GM19239 (cell line): ENCODE measurements around the gene KRT7.
"Not testable (repeated sequence)": the region's sequence is repeated elsewhere in the genome, so short reads cannot be mapped to it uniquely, and the experiment has no call there.

Experiments
- DNase-seq: peaks from one replicate; pipeline ENCODE4 v3.0.0; 2011; ENCODE audit warnings: low spot score; ENCODE audit not compliant: insufficient read length
- FAIRE-seq: peaks from 2 replicates; lab custom pipeline; 2011; peaks lifted over from hg19 to GRCh38; lab: Jason Lieb, UNC

Gene KRT7

DNA sequence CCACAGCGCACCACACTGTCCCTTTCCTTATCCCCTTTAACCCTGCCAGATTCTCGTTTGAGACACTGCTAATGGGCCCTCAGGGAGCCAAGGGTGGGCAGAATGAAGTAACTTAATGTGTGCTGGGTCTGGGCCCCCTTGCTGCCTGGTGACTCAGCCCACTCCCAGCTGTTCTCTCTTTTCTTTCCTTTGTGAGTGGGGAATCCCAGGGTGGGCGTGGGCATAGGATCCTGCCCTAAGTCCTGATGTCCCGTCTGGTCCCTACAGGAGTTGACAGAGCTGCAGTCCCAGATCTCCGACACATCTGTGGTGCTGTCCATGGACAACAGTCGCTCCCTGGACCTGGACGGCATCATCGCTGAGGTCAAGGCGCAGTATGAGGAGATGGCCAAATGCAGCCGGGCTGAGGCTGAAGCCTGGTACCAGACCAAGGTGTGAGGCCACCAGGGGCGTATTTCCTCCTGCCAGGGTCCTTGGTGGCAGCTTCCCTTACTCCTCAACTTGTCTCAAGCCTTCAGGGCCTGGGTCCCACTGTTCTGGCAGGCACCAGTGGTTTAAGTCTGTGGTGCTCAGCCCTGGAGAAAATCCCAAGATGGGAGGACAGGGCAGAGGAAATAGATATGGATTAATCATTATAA lies 8.3 kb downstream of the KRT7 start:
- DNase-seq, result no peak
- no peak for FAIRE-seq

DNA sequence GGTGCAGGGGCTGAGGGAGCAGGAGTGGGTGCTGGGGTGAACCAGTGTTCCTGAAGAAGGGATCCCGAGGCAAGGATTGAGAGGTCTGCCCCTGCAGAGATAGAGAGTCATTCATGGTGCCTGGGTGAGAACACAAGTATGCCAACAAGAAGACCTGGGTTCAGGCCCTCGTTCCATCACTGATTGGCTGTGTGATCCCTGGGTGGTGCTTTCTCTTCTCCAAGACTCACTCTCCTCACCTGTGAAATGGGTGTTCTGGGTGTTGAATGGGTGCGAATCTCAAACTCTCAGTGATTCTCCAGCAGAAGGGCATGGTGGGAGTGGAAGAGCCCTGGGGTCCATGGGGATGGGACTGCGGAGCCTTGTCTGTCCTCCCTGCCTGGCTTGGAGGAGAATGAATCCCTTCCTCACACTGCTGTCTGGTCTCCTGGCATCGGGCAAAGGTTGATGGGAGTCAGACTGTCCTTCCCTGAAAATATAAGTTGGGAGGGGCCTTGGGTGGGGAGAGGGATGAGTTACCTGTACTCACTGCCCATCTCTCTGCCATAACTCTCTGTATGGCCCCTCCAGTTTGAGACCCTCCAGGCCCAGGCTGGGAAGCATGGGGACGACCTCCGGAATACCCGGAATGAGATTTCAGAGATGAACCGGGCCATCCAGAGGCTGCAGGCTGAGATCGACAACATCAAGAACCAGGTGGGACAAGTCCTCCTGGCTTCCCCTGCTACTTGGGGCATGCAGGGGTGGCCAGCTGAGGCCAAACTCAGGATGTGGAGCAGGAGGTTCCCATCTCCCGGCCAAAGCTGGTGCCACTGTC lies 9.6 kb downstream of the KRT7 start:
- FAIRE-seq, result no peak
- no peak for DNase-seq

DNA sequence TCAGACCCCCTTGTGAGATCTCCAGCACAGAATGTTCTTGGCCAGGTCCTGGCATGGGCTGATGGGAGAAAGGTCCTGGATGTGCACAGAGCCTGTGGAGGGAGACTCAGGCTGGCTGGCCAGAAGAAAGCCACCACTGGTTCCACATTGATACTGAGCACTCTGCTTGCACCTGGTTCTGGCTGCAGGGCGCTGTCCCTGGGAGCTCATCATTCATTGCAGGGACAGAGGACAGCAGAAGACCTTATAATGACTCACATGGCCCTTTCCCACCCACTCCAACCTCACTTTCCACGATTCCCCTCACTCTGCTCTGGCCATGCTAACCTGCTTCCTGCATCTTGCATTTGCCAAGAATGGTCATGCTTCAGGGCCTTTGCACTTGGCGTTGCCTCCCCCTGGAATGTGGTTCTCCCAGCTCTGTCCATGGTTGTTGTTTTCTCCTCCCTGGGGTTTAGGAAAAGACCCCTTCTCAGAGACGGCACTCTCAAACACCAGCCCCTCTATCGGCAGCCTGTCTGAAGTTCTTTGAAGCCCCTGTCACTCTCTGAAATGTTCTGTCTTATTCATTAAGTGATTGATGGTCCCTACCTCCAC lies 10.3 kb downstream of the KRT7 start:
- no peak for FAIRE-seq

DNA sequence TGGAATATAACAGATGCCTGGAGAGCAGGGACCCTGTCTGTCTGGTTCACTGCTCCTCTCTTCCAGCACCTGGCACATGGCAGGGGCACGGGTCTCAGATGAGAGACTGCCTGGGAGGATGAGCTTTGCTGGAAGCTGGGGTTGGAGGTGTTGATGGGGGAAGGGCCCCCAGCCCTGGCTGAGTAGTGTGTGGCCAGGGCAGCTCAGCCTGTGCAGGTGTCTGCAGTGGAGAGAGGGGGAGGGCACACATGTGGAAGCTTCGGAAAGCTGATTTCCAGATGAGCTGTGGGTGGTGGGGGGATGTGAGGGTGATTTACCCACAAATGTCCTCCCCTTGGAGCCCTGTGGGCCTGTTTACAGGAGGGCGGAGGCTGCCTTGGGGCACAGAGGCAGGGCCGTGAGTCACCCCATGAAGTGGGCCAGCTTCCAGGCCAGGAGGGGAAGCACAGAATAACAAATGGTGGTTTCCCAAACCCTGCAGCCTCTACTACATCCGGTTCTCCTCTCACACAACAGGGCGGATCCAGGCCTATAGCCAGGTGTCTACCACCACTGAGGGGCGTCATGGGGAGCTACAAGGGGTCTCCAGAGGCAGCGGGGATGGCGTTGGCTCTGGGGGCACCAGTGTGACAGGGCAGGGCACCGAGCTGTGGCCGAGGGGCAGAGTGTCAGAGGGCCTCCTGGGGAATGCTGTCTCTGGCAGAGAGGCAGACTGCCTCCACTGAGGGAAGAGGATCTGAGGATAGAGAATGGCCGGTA lies 11.0 kb downstream of the KRT7 start:
- DNase-seq, result peak; percentile 80
- FAIRE-seq, result peak; percentile 90

More for the DNA sequence above, 10.3 kb downstream of the KRT7 start:
- no peak for DNase-seq

DNA sequence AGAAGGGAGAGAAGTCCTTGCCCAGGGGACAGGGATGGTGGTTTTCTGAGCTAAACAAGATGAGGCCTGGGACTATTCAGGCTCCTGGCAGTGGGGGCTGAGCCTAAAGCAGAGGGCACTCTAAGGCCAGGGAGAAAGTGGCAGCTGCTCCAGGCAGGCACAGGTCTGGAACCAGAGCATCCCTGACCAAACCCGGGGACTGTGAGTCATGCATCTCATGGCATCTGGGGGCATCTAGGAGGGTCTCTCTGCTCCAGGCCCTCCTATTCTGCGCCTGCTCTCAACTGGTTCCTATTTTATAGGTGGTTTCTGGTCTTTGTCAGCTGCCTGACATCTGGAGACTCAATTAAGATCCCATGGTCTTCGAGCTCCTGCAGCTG lies 11.6 kb downstream of the KRT7 start:
- FAIRE-seq (no peak), DNase-seq (no peak)

DNA sequence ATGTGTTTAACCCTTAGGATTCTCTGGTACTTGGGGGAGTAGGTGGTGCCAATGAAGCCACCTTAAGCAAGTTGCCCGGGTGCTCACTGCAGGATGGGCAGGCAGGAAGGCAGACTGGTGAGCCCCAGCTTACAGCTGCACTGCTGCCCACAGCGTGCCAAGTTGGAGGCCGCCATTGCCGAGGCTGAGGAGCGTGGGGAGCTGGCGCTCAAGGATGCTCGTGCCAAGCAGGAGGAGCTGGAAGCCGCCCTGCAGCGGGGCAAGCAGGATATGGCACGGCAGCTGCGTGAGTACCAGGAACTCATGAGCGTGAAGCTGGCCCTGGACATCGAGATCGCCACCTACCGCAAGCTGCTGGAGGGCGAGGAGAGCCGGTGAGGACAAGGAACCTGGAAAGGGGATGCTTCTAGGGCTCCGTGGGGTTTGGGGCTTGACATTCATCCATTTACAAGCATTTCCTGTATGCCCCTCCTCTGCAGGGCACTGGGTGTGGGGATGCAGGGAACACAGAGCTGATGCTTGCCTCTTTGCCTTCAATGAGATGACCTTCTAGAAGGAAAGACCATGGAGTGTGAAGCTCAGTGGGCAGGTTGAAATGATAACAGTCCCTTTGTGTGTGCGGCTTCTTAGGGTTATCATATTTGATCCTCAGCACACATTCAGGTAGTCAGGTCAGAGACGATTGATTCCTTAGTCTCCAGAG lies 12.4 kb downstream of the KRT7 start:
- DNase-seq (no peak), FAIRE-seq (no peak)

DNA sequence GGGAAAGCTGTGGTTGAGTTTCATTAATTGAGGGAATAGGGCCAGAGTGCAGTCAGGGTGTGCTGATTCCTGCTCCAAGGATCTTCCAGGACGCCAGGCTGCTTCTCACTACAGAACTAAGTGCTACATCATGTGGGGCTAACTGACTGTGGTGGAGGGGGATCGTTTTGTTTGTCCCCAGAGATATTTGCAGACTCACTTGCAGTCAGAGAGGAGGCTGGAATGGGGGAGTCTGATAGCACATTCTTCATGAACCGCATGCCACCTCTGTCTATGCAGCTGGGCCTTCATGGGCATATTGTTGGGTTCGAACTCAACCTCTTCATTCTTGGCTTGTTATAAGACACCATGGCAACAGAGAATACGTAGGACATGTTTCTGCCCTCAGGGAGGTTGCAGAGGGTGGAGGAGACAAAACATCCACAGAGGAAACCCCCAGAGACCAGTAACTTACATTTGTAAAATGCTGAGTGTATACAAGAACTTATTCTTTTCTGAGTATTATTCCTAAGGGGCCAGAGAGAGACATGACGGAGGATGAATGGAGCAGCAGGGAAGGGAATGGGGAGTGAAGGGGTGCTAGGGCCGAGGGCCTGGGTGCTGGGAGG lies 13.0 kb downstream of the KRT7 start:
- DNase-seq (no peak), FAIRE-seq (no peak)

DNA sequence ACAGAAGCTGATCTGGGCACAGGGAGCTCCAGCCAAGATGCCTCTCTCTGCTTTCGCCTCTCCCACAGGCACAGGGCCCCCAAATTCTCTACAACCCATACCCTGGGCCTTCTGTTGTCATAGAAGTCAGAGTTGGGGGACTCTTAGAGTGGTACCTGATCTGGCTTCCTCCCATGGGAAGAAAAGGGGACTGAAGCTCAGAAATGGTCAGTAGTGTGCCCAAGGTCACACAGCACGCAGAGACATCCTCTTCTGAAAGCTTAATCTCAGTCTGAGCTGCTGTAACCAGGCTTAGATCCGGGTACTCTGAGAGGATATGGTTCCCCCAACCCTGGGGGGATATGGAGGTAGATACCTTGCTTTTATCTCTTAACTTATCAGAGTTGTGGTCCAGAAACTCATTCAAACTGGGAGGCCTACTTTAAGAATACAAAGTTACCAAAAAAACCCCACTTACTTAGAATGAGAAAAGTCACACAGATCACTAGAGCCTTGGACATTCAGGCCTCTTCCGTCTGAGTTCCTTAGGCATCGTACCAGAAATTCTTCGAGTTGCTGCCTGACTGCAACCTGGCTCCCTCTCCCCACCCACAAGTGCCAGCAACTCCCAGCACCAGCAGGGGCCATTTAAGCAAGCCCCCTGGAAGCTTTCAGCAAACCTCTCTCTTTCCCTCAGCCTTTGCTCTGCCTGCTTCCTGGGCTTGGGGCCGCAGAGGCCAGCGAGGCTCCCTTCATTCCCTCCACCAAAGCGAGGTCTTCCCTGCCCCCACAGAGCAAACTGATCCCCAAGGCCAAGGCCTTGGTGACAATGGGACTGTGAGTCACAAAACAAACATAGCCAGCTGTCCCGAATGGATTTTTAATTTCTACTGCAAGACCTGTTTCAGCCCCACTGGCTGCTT lies 13.9 kb downstream of the KRT7 start:
- DNase-seq (no peak), FAIRE-seq (no peak)

DNA sequence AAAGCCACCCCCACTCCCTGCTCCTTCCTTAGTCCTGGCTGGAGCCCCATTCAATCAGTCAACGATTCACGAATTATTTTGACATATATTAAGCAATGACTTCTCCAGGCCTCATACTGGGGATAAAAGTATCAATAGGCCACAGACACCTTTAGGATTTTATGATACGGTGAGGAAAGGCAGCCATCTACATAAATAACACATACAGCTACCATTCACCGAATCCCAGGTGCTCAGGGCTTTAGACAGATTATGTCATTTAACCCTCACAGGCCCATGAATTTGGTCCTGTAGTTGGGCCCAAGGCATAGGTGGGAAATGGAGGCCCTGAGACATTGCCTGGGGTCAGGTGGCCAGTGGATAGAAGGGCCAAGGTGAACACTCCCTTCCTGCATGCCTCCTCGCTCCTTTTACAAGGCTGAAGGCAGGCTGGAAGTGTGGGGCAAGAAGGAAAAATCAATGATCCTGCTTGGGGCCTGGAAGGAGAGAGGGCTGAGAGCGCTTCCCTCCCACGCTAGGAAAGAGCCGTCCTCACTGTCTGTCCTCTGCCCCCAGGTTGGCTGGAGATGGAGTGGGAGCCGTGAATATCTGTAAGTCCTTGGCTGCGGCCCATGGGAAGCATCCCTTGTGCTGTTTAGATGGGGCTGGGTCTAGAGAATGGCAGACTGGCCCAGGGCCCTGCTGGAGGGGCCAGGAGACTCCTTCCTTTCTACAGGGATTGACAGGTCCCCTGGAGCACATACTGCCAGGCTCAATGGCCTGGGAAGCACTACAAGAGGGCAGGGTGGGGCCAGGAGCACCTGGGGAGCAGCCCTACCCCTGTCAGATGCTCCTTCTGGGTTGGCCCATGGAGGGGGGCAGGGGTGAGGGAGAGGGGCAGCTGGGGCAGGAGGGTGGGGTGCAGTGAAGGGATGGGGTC lies 14.8 kb downstream of the KRT7 start:
- no peak for DNase-seq
- FAIRE-seq, result no peak

DNA sequence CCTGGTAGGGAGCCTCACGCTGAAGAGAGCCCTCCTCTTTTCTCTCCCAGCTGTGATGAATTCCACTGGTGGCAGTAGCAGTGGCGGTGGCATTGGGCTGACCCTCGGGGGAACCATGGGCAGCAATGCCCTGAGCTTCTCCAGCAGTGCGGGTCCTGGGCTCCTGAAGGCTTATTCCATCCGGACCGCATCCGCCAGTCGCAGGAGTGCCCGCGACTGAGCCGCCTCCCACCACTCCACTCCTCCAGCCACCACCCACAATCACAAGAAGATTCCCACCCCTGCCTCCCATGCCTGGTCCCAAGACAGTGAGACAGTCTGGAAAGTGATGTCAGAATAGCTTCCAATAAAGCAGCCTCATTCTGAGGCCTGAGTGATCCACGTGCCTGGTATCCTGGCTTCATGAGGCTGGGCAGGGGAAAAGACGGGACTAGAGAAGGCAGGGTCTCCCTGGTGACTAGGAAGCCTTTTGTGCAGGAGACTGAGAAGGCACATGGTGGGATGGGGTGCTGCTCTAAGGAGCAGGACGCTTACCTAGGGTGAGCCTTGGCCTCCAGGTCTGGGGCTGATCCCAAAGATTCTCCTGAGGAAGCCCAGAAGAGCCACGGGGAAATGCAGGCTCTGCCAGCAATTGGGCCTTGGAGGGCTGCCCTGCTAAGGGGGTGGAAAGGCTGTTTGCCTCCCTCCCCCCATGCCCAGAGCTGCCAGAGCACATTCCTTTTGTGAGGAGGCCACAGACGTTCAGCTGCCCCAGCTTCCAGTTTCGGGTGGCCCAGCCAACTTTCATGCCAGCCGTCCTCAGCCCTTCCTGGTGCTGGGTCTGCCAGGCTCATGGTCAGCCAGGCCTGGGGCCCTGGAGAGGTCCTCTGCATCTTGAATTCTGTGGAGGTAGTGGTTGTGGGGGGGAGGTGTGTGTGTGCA lies 15.8 kb downstream of the KRT7 start:
- no peak for DNase-seq
- FAIRE-seq, result no peak

DNA sequence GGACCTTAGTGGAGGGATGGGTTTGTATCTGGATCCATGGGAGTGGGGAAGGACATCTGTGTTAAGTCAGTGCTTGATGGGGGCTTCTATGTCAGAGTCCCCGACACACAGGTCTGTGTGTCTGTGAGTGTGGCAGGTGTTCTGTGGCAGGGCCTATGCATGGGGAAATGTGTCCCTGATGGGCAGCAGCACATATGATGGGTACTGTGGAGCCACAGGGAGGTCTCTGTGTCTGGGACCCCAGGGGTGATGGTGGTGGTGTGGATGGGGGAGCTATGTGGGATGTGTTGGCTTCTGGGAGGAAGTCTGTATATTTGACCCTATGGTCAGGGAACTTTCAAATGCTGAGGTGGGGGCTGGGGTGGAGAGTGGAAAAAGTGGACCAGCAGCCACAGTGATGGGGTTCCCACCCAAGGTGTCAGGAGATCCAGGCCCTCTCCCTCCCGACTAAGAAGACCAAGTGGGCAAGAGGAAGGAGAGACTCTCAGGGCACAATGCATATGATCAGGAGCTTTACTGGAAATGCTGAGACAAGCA lies 16.5 kb downstream of the KRT7 start:
- FAIRE-seq, result no peak
- DNase-seq, result no peak

DNA sequence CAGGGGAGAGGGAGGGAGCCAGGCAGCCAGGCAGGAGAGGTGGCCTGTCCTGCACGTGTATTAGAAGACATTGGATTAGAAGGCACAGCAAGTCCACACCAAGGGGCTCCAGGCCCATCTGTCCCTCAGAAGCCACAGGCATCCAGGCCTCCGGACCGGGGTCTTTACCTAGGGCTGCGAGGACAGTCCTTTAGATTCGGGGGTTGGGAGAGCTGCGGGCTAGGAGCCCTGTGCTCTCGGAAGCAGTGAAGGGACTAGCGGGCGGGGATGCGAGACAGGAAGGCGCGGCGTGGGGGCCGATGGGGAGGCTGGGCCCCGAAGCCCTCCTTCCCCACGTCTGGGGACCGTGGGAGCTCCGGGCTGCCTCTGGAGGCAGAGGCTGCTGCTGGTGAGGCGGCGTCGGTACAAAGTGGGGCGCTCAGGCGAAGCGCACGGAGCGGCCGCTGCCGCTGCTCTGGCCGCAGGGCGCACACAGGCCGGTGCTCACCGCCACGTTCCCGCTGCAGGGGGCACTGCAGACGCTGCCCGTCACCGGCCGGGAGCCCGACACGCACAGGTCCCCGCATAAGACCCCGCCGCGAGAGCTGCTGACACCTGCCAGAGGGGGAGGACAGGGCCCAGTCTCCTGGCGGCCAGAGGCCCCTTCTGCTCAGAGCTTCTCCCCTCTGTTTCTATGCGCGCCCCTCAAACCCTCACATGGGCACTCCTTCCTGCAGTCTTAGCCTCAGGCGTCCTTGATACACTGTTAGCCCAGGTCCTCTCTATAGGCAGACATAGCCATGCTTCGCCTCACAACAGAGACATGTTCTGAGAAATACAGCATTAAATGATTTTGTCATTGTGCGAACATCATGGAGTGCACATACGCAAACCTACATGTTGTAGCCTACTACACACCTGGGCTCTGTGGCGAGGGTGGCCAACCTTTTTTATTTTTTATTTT lies 17.3 kb downstream of the KRT7 start:
- DNase-seq (no peak), FAIRE-seq (no peak)

DNA sequence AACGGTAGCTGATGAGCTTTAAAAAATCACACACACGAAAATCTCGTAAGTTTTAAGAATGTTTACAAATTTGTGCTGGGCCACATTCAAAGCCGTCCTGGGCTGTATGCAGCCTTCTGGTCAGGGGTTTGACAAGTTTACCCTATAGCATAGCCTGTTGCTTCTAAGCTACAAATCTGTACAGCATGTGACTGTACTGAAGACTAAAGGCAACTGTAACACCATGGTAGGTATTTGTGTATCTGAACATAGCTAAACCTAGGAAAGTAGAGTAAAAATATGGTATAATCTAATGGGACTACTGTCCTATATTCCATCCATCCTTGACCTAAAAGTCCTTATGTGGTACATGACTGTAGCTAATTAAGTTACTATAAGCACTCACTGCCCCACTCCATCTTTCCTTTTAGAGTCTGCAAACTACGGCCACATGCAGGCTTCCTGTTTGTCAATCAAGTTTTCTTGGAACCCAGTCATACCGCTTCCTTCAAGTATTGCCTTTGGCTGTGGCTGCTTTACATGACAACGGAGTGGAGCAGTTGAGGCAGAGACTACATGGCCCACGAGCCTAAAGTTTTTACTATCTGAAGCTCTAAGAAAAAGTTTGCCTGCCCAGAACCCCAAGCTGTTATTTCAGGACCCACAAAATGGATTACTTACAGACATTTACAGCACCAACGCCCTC lies 18.5 kb downstream of the KRT7 start:
- DNase-seq, result no peak
- no peak for FAIRE-seq

DNA sequence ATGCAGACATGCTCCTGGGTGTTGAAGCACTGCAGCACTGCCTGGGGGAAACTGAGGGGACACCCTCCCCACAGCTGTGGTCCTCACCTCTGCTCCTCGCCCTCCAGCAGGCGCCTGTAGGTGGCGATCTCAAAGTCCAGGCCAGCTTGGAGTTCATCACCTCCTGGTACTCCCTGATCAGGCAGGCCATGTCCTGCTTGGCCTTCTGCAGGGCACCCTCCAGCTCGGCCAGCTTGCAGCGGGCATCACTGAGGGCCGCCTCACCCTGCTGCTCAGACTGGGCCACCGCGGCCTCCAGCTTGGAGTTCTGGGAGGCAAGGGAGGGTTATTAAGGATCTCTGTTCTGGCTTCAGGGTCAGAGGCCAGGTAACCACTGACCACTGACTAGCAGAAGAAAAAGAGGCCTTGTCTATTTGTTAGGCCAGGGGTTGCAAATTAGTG lies 19.2 kb downstream of the KRT7 start:
- not testable (repeated sequence) for DNase-seq, FAIRE-seq
